Measurements from ENCODE around the gene LFNG.

DNA sequence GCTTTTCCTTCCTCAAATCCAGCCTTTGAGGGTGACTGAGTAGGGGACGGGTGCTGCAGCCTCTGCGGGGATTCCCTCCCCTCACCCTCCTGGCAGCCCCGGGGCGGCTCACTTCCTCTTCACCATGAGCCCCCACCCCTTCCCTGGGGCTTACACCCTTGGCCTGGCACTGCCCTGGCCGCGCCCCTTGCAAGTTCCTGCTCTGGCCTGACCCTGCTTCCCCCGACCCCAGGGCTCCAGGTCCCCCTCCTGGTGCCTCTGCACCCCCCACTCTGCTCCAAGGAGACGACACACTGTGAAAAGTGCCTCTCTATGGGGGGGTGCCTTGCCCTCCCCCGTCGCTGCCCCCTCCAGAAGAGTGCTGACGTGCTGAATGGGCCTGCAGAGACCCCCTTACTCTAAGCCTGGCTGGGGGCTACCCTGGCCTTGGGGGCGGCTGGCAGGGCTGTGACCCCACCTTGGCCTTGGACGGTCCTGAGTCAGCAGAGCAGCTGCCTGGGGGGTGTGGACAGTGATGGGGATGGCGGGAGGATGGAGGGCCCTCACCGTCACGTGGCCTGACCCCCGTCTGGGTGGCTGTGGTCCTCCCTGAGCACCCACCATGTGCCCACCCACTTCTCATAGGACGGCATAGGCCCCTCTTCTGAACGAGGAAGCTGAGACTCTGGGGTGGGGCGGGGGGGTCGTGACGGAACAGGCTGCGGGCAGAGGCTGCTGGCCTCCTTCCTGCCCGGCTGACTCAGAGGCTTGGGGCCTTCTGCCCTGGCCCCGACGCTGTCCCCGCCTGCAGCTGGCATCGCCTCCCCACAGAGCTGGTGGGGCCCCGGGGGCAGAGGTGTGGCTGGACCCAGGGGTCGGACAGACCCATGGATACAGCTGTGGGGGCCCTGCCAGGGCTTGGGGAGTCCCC is 9.8 kb downstream of the LFNG start:
- no peak for TF ChIP-seq NR2C2 (CRISPR knock-in tag; IDR thresholded peaks at IDR 0.05; ENCODE audit: borderline replicate concordance)
- TF ChIP-seq ZNF207 (IDR thresholded peaks at IDR 0.05; ENCODE audit: borderline replicate concordance), result no peak
- TF ChIP-seq PAF1 (CRISPR knock-in tag; IDR thresholded peaks at IDR 0.05), result no peak
- no peak for TF ChIP-seq ZFP36 (IDR thresholded peaks at IDR 0.05; ENCODE audit: borderline replicate concordance, low read depth, low read length, partially characterized antibody)
- TF ChIP-seq, protein P1, sequence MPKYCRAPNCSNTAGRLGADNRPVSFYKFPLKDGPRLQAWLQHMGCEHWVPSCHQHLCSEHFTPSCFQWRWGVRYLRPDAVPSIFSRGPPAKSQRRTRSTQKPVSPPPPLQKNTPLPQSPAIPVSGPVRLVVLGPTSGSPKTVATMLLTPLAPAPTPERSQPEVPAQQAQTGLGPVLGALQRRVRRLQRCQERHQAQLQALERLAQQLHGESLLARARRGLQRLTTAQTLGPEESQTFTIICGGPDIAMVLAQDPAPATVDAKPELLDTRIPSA (CRISPR knock-in tag; IDR thresholded peaks at IDR 0.05; ENCODE audit: borderline replicate concordance), result no peak
- TF ChIP-seq EP300 (IDR thresholded peaks at IDR 0.05; ENCODE audit: low read depth in 2 of 2, low read length in 2 of 2), result no peak
- TF ChIP-seq EP300 (CRISPR knock-in tag; IDR thresholded peaks at IDR 0.05; ENCODE audit: borderline replicate concordance), result no peak

Data from HepG2 (cell line).